IPS DF 4.7 (cell line): ENCODE results near the gene ZNF248.

Source experiments
- DNase-seq: peaks from one replicate; pipeline ENCODE4 v3.0.0-alpha.2; 2013; ENCODE audit warnings: low spot score; ENCODE audit errors: extremely low read depth

ZNF248 gene

GRCh38 chr10:37826806-37827205 is 30.6 kb downstream of the ZNF248 start:
- DNase-seq: no peak

- no peak for DNase-seq
These were observed 36.2 kb downstream of the ZNF248 start for GRCh38 chr10:37821237-37821636.

- no peak for DNase-seq
These were observed 37.6 kb downstream of the ZNF248 start for GRCh38 chr10:37819797-37820196.

- DNase-seq: no peak
These were observed 41.1 kb downstream of the ZNF248 start for GRCh38 chr10:37816290-37816689.

GRCh38 chr10:37813763-37814162 is 43.6 kb downstream of the ZNF248 start:
- no peak for DNase-seq

GRCh38 chr10:37812290-37812689 is 45.1 kb downstream of the ZNF248 start:
- DNase-seq: no peak

GRCh38 chr10:37803269-37803668 is 54.1 kb downstream of the ZNF248 start:
- no peak for DNase-seq

- no peak for DNase-seq
These were observed 55.9 kb downstream of the ZNF248 start for GRCh38 chr10:37801557-37801956.

- no peak for DNase-seq
These were observed 63.0 kb downstream of the ZNF248 start for GRCh38 chr10:37794305-37794976.

GRCh38 chr10:37789590-37789989 is 67.8 kb downstream of the ZNF248 start:
- DNase-seq: no peak

- no peak for DNase-seq
These were observed 72.7 kb downstream of the ZNF248 start for GRCh38 chr10:37784678-37785077.

- no peak for DNase-seq
These were observed 76.9 kb downstream of the ZNF248 start for GRCh38 chr10:37780536-37780935.

GRCh38 chr10:37777056-37777455 is 80.4 kb downstream of the ZNF248 start:
- no peak for DNase-seq

GRCh38 chr10:37775612-37776011 is 81.8 kb downstream of the ZNF248 start:
- DNase-seq: no peak

GRCh38 chr10:37774351-37774750 is 83.1 kb downstream of the ZNF248 start:
- no peak for DNase-seq

GRCh38 chr10:37765216-37765615 is 92.2 kb downstream of the ZNF248 start:
- DNase-seq: no peak

- no peak for DNase-seq
These were observed 94.3 kb downstream of the ZNF248 start for GRCh38 chr10:37763132-37763531.

GRCh38 chr10:37762287-37762686 is 95.1 kb downstream of the ZNF248 start:
- no peak for DNase-seq

- no peak for DNase-seq
These were observed 96.6 kb downstream of the ZNF248 start for GRCh38 chr10:37760817-37761216.

GRCh38 chr10:37758074-37758473 is 99.3 kb downstream of the ZNF248 start:
- DNase-seq: no peak

- peak; percentile 36 for DNase-seq
These were observed 102.7 kb downstream of the ZNF248 start for GRCh38 chr10:37754538-37755323.

- DNase-seq: no peak
These were observed 105.0 kb downstream of the ZNF248 start for GRCh38 chr10:37752334-37752875.

GRCh38 chr10:37748170-37748569 is 109.2 kb downstream of the ZNF248 start:
- no peak for DNase-seq
